Mucosa of rectum (tissue), 2 donors: ENCODE results near the gene EXT2.

ENCODE experiments used
- H3K27ac ChIP-seq, 2 donors: one replicate each; pipeline ENCODE4 v1.7.0; 2013; ENCODE audit warnings: inconsistent platforms in 2 of 2, low read depth in 2 of 2, low read length in 2 of 2
- H3K27me3 ChIP-seq, 2 donors: one replicate each; pipeline ENCODE4 v1.7.0; 2013; ENCODE audit warnings: low read length in 2 of 2; ENCODE audit not compliant: control insufficient read depth in 2 of 2, insufficient read depth in 2 of 2
- H3K36me3 ChIP-seq, 2 donors: one replicate each; pipeline ENCODE4 v1.7.0; 2013; ENCODE audit warnings: low read length in 2 of 2; ENCODE audit not compliant: control insufficient read depth in 2 of 2, insufficient read depth in 2 of 2
- H3K4me1 ChIP-seq, 2 donors: one replicate each; pipeline ENCODE4 v1.7.0; 2013; ENCODE audit warnings: low read length in 2 of 2, mild to moderate bottlenecking in 1 of 2; ENCODE audit not compliant: control insufficient read depth in 2 of 2, insufficient read depth in 2 of 2
- H3K4me3 ChIP-seq, 2 donors: one replicate each; pipeline ENCODE4 v1.7.0; 2013; ENCODE audit warnings: low read length in 2 of 2
- H3K9ac ChIP-seq, 2 donors: one replicate each; pipeline ENCODE4 v1.7.0; 2013; ENCODE audit warnings: low read length in 2 of 2, low read depth in 1 of 2, mild to moderate bottlenecking in 1 of 2
- H3K9me3 ChIP-seq, 2 donors: one replicate each; pipeline ENCODE4 v1.7.0; 2013; ENCODE audit warnings: low read length in 2 of 2; ENCODE audit not compliant: control insufficient read depth in 2 of 2
- donor health status: healthy.
- donor health status: Normal muscosa, but diverticular disease.

EXT2 gene

DNA sequence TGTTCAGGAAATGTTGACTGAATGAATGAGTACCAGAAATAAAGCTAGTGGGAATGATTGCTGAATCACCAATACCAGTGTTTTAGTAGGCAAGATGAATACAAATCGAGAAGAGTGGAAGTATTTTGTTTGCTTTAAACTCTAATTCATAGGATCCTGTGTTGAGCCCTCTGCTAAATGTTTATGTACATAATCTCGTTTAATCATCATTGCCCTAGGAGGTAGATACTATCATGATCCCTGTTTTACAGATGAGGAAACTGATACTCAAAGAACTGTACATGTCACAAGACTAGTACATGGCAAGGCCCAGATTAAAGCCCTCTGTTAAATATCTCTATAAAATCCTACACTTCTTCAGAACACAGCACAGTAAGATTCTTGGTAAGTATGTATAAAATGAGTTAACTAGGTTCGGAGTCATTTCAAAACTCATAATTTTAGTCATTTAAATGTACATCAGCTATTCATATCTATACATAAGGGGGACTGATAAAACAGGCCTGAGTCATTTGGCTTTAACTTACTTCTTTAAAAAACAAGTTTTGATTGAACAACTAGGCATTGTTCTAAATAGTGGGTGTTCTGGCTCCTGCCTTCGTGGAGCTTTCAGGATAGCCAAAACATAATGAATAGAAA is 97.1 kb downstream of the EXT2 start:
- no peaks in the 10 kb centered on the region for H3K4me1 ChIP-seq
- no peaks in the 10 kb centered on the region for H3K9me3 ChIP-seq
- H3K36me3 ChIP-seq, result no peaks in the 10 kb centered on the region
- H3K9ac ChIP-seq, result no peak overlapping the region
- H3K27me3 ChIP-seq, result no peaks in the 10 kb centered on the region
- H3K4me3 ChIP-seq, result no peak overlapping the region
- H3K27ac ChIP-seq, result no peak overlapping the region

DNA sequence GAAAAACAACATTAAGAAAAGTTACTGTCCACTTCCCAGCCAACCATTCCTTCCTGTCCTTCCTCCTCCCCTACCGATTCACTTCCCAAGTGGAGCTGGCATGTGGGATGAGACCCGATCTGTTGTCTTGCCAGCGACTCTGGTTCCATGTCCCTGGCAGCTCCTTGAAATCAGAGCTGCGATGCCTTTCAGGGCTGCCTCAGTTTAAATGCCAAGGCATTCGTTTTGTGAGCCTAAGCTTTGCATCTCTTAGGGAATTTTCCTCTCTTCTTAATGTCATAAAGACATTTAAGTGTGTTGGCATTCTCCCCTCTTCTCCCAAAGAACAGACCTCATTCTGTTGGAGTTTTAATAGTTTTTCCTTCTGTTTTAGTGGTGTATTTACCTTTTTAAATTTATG is 98.4 kb downstream of the EXT2 start:
- Histone ChIP-seq H3K27ac (no peak overlapping the region), H3K4me1 (no peaks in the 10 kb centered on the region), H3K4me3 (no peak overlapping the region), H3K36me3 (peaks cover 3 to 5% of the 10 kb centered on the region in 2 donors), H3K27me3 (no peaks in the 10 kb centered on the region), H3K9me3 (no peaks in the 10 kb centered on the region), H3K9ac (no peak overlapping the region)

DNA sequence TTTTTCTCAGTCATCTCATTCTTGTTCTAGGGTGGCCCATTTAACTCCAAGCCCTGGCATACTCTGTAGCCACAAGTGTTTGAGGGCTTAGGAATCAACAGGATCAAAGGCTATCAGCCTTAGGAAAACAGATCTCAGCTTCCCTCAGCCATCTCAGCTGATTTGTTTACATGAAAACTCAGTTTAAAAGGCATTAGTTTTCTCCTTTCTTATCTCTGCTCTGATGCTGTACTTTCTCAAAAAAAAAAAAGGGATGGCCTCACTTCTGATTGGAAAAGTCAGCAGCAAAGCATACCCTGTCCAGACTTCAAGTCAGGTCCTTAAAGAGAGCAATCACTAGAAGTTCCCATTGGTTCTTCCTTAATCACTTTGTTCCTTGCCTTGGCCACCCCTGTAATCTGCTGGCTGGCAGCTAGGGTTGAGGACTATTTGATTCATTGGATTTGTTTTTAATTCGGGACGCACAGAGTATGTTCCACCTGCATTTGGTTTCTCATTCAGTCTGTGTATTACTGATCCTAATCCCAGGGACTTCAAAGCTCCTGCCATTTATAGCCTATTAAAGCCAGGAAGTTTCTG is 102.8 kb downstream of the EXT2 start:
- Histone ChIP-seq H3K36me3 (peaks cover 10 to 11% of the 10 kb centered on the region in 2 donors), H3K9me3 (no peaks in the 10 kb centered on the region), H3K4me1 (no peaks in the 10 kb centered on the region), H3K4me3 (no peak overlapping the region), H3K27me3 (no peaks in the 10 kb centered on the region), H3K27ac (no peak overlapping the region), H3K9ac (no peak overlapping the region)

DNA sequence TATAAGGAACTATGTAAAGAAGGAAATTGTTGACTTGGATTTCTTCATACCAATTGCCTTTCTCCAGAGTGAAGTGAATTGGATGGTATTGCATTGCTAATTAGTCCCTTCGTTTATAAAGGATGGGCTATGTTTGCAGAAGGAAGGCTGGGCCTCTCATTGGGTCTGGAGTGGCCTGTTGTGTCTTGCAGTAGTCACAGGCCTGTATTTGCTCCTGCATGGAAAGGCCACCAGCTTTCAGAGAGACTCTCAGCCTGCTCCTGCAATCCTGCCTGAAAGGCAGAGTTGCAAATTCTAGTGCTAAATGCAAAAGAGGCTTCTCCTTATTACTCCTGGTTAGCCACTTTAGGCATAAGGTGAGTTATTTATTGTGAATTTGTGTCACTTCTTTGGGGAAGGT is 103.8 kb downstream of the EXT2 start:
- Histone ChIP-seq H3K9me3 (no peaks in the 10 kb centered on the region), H3K4me3 (no peak overlapping the region), H3K27me3 (no peaks in the 10 kb centered on the region), H3K9ac (no peak overlapping the region), H3K36me3 (peaks cover 10 to 11% of the 10 kb centered on the region in 2 donors), H3K27ac (no peak overlapping the region), H3K4me1 (no peaks in the 10 kb centered on the region)

DNA sequence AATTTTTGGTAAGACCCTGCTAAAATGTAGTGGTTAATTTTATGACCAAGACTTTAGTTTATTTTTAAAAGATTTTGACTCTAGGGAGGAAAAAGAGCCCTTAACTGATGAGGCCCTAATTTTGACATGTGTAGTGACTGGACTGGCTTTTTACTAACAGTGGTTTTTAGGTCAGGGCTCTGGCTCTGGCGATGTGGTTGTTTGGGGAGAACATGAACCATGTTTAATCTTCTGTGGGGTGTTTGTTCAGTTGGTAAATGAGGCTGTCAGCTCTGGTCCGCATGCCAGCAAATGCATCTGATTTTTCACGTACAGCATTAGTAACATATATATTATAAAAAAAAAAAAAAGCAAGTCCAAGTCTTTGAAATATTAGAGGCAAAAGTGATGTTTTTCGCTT is 104.3 kb downstream of the EXT2 start:
- H3K9ac ChIP-seq, result no peak overlapping the region
- H3K36me3 ChIP-seq, result peaks cover 10 to 11% of the 10 kb centered on the region in 2 donors
- H3K4me3 ChIP-seq, result no peak overlapping the region
- H3K4me1 ChIP-seq, result no peaks in the 10 kb centered on the region
- no peaks in the 10 kb centered on the region for H3K27me3 ChIP-seq
- no peak overlapping the region for H3K27ac ChIP-seq
- no peaks in the 10 kb centered on the region for H3K9me3 ChIP-seq

DNA sequence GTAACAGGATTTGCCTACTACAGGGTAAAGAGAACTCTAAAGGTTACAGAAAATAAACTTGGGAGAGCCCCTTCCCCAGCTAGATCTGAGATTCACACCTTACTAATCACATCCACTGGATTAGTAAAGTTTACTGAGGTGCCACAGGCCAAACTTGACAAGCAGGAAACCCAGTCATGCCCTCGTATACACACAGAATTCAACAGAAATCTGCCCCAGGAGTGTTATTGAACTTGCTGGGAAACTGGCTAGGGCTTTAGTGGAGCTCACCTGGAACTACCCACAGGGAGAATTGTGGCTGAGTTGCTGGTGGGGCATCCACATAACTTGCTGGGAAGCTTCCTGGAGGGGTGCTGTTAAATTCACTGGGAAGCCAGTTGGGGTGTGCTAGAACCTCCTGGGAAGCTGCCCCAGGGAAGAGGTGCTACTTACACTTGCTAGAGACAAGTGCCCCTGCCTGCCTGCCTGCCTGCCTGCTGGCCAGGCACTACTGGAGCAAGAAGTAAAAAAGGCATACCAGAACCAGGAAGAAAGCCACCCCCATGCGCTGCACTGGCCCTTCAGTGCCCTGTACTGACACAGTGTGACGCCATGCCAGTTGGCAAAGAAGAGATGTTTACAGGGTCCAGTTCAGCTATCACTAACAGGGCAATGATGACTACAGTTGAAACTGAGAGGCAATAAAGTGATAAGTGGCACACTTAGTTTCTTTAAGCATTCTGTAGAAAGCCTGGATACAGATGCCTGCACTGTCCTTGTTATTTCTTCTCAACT is 108.0 kb downstream of the EXT2 start:
- Histone ChIP-seq H3K9ac (no peak overlapping the region), H3K36me3 (peaks cover 10 to 14% of the 10 kb centered on the region in 2 donors), H3K9me3 (no peaks in the 10 kb centered on the region), H3K4me1 (no peaks in the 10 kb centered on the region), H3K27me3 (no peaks in the 10 kb centered on the region), H3K4me3 (no peak overlapping the region), H3K27ac (no peak overlapping the region)

DNA sequence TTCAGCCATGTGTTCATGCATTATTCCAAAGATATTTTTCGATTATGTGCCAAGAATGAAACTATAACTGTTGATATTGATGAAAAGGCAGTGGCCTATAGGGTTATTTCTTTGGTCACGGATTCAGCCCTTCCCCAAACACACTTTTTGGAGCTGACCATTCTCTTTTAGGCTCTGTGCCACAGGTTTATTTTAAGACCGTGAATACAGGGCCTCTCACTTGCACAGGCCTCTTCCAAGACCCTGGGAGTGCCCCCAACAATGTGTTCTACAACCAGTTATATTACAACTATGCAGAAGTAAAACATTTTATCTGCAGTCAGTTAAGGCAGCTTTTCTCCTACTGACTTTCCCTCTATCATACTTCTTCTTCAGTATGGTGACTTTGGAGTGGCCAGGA is 109.9 kb downstream of the EXT2 start:
- H3K9ac ChIP-seq, result no peak overlapping the region
- no peaks in the 10 kb centered on the region for H3K4me1 ChIP-seq
- no peak overlapping the region for H3K4me3 ChIP-seq
- H3K27me3 ChIP-seq, result no peaks in the 10 kb centered on the region
- H3K27ac ChIP-seq, result no peak overlapping the region
- peaks cover 9 to 11% of the 10 kb centered on the region in 2 donors for H3K36me3 ChIP-seq
- H3K9me3 ChIP-seq, result no peaks in the 10 kb centered on the region

DNA sequence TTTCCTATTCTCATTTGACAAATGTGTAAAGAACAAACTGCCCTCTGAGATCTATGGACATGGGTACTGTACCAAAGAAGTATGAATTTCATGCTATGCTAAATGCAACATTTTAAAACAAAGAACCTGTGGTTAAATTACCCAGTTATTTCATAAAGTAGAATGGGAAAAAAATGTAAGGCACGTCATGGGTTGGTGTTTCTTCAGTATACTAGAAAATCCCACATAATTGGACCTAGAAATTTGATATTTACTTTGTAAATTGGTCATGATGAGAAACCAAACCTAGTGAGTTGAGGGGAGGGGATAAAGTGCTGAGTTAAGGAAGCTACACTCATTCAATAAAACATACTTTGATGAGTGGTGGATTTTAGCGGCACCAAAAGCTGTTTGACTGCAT is 110.4 kb downstream of the EXT2 start:
- H3K36me3 ChIP-seq, result peaks cover 6 to 11% of the 10 kb centered on the region in 2 donors
- H3K9me3 ChIP-seq, result no peaks in the 10 kb centered on the region
- no peaks in the 10 kb centered on the region for H3K27me3 ChIP-seq
- H3K27ac ChIP-seq, result no peak overlapping the region
- H3K4me3 ChIP-seq, result no peak overlapping the region
- no peak overlapping the region for H3K9ac ChIP-seq
- no peaks in the 10 kb centered on the region for H3K4me1 ChIP-seq

DNA sequence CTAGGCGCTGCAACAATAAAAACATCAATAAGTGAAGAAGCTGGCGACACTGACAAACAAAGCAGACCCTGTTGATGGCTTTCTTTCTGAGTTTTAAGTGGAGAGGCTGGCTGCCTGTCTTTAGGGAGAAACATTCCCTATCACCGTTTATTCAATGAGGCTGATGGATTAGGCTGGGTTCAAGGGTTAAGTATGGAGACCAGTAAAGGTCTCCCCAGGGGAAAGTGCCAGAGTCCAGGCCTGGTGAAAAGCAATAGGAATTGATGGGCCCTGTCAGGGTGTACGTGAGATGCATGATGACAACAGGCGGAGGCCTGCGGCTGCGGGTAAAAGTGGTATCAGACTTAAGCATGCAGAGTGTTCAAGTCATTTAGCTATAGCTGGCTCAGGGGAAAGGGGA is 111.8 kb downstream of the EXT2 start:
- Histone ChIP-seq H3K9ac (no peak overlapping the region), H3K27me3 (no peaks in the 10 kb centered on the region), H3K27ac (no peak overlapping the region), H3K4me1 (no peaks in the 10 kb centered on the region), H3K36me3 (peaks cover 6 to 7% of the 10 kb centered on the region in 2 donors), H3K4me3 (no peak overlapping the region), H3K9me3 (no peaks in the 10 kb centered on the region)

DNA sequence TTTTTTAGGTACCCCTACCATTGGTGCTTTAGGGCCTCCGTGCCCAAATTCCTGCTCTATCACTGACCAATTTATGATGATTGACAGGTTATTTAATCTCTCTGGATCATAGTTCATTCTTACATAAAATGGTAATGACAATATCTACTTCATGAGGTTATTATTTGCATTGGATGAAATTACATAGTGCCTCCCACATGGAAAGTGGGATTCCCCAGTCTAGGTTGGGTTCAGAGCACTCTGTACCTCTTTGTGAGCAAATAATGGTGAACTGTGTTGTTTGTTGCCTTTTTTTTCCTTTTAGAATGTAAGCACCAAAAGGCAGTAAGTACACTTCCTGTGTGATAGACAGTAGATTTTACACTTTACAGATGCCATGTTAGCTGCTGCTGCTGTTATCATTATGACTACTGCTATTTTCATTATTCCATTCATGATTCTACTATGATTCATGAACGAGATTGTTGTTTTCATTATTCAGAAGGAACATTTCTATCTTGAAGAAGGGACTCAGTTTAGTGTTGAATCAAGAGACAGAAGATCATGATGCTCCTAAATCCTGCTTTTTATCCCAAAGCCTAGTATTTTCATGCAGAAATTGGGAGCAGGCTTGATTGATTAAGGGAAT is 113.6 kb downstream of the EXT2 start:
- H3K27ac ChIP-seq, result no peak overlapping the region
- H3K9ac ChIP-seq, result no peak overlapping the region
- no peaks in the 10 kb centered on the region for H3K9me3 ChIP-seq
- no peaks in the 10 kb centered on the region for H3K27me3 ChIP-seq
- H3K4me3 ChIP-seq, result no peak overlapping the region
- H3K36me3 ChIP-seq, result peaks cover 6 to 7% of the 10 kb centered on the region in 2 donors
- no peaks in the 10 kb centered on the region for H3K4me1 ChIP-seq
